Measurements from ENCODE around the gene OR51B2.

DNA sequence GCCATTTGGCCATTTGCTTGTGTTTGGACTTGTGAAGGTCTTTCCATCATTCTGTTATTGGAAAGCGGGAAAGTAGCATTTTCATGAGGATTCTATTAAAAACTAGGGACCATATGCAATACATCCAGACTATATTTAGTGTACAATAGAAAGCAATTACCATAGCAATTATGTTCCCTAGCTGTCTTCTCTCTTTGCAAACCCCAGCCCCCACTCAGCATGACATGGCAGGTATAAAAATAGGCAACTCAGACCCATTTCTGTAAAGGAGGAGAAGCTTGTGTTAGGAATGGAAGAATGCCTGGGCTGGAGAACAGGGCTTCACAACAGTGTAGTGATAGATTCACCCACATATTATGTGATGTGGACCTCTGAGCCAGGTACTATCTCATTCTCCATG, 39.6 kb upstream of the OR51B2 start:
- TF ChIP-seq, protein P1, sequence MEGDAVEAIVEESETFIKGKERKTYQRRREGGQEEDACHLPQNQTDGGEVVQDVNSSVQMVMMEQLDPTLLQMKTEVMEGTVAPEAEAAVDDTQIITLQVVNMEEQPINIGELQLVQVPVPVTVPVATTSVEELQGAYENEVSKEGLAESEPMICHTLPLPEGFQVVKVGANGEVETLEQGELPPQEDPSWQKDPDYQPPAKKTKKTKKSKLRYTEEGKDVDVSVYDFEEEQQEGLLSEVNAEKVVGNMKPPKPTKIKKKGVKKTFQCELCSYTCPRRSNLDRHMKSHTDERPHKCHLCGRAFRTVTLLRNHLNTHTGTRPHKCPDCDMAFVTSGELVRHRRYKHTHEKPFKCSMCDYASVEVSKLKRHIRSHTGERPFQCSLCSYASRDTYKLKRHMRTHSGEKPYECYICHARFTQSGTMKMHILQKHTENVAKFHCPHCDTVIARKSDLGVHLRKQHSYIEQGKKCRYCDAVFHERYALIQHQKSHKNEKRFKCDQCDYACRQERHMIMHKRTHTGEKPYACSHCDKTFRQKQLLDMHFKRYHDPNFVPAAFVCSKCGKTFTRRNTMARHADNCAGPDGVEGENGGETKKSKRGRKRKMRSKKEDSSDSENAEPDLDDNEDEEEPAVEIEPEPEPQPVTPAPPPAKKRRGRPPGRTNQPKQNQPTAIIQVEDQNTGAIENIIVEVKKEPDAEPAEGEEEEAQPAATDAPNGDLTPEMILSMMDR (IDR thresholded peaks at IDR 0.05; ENCODE audit: insufficient read depth, low read length): no peak
- TF ChIP-seq POLR2AphosphoS5 (IDR thresholded peaks at IDR 0.05; ENCODE audit: low read depth) (no peak), SPI1 (IDR thresholded peaks at IDR 0.05; ENCODE audit: borderline replicate concordance, low read depth) (no peak), GABPA (IDR thresholded peaks at IDR 0.05; ENCODE audit: low read depth) (no peak)
- TF ChIP-seq, protein P2, sequence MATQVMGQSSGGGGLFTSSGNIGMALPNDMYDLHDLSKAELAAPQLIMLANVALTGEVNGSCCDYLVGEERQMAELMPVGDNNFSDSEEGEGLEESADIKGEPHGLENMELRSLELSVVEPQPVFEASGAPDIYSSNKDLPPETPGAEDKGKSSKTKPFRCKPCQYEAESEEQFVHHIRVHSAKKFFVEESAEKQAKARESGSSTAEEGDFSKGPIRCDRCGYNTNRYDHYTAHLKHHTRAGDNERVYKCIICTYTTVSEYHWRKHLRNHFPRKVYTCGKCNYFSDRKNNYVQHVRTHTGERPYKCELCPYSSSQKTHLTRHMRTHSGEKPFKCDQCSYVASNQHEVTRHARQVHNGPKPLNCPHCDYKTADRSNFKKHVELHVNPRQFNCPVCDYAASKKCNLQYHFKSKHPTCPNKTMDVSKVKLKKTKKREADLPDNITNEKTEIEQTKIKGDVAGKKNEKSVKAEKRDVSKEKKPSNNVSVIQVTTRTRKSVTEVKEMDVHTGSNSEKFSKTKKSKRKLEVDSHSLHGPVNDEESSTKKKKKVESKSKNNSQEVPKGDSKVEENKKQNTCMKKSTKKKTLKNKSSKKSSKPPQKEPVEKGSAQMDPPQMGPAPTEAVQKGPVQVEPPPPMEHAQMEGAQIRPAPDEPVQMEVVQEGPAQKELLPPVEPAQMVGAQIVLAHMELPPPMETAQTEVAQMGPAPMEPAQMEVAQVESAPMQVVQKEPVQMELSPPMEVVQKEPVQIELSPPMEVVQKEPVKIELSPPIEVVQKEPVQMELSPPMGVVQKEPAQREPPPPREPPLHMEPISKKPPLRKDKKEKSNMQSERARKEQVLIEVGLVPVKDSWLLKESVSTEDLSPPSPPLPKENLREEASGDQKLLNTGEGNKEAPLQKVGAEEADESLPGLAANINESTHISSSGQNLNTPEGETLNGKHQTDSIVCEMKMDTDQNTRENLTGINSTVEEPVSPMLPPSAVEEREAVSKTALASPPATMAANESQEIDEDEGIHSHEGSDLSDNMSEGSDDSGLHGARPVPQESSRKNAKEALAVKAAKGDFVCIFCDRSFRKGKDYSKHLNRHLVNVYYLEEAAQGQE (IDR thresholded peaks at IDR 0.05; ENCODE audit: insufficient replicate concordance, low read depth): no peak
